ENCODE results near the gene YTHDF1.

The YTHDF1 gene

GRCh38 chr20:63241272-63241671, 25.3 kb upstream of the YTHDF1 start:
- Histone ChIP-seq H3K27ac (ENCODE audit: low read depth, low read length, poor library complexity, severe bottlenecking) (no peak overlapping the region), H3K36me3 (ENCODE audit: insufficient read depth, low read length) (no peaks in the 10 kb centered on the region), H3K4me2 (ENCODE audit: low read length) (no peak overlapping the region), H3K9me2 (ENCODE audit: low read depth, low read length) (no peaks in the 10 kb centered on the region), H3K4me1 (ENCODE audit: insufficient read depth, low read length, severe bottlenecking) (no peaks in the 10 kb centered on the region), H3K27me3 (ENCODE audit: insufficient read depth, low read length) (no peaks in the 10 kb centered on the region; the same call in 1 of the 2 replicates), H2AFZ (ENCODE audit: low read length) (no peak overlapping the region), H3K9me3 (ENCODE audit: low read length) (no peaks in the 10 kb centered on the region), H4K20me1 (ENCODE audit: insufficient read depth, low read length) (no peaks in the 10 kb centered on the region), H3F3A (ENCODE audit: insufficient read depth, low read length) (no peaks in the 10 kb centered on the region), H3K4me3 (ENCODE audit: low read depth, low read length, poor library complexity, severe bottlenecking) (no peak overlapping the region), H3K9ac (ENCODE audit: low read length) (no peak overlapping the region), H3K79me2 (ENCODE audit: insufficient read depth, low read length) (no peaks in the 10 kb centered on the region)
- no peak for TF ChIP-seq CTCF (IDR thresholded peaks at IDR 0.05; ENCODE audit: low read length)
- TF ChIP-seq EZH2 (IDR thresholded peaks at IDR 0.05; ENCODE audit: borderline replicate concordance, low read length), result no peak

- H3K9ac ChIP-seq (ENCODE audit: low read length), result no peak overlapping the region
- no peaks in the 10 kb centered on the region for H3K9me3 ChIP-seq (ENCODE audit: low read length)
- TF ChIP-seq CTCF (IDR thresholded peaks at IDR 0.05; ENCODE audit: low read length) (no peak), EZH2 (IDR thresholded peaks at IDR 0.05; ENCODE audit: borderline replicate concordance, low read length) (no peak)
- no peak overlapping the region for H3K4me2 ChIP-seq (ENCODE audit: low read length)
- H4K20me1 ChIP-seq (ENCODE audit: insufficient read depth, low read length), result no peaks in the 10 kb centered on the region
- no peaks in the 10 kb centered on the region for H3K36me3 ChIP-seq (ENCODE audit: insufficient read depth, low read length)
- no peaks in the 10 kb centered on the region; the same call in 1 of the 2 replicates for H3K27me3 ChIP-seq (ENCODE audit: insufficient read depth, low read length)
- H3K79me2 ChIP-seq (ENCODE audit: insufficient read depth, low read length), result no peaks in the 10 kb centered on the region
- H3K9me2 ChIP-seq (ENCODE audit: low read depth, low read length), result no peaks in the 10 kb centered on the region
- H3K27ac ChIP-seq (ENCODE audit: low read depth, low read length, poor library complexity, severe bottlenecking), result no peak overlapping the region
- no peaks in the 10 kb centered on the region for H3K4me1 ChIP-seq (ENCODE audit: insufficient read depth, low read length, severe bottlenecking)
- H2AFZ ChIP-seq (ENCODE audit: low read length), result no peak overlapping the region
- no peak overlapping the region for H3K4me3 ChIP-seq (ENCODE audit: low read depth, low read length, poor library complexity, severe bottlenecking)
- H3F3A ChIP-seq (ENCODE audit: insufficient read depth, low read length), result no peaks in the 10 kb centered on the region
Measured at GRCh38 chr20:63240004-63240403, 24.1 kb upstream of the YTHDF1 start.

DNA sequence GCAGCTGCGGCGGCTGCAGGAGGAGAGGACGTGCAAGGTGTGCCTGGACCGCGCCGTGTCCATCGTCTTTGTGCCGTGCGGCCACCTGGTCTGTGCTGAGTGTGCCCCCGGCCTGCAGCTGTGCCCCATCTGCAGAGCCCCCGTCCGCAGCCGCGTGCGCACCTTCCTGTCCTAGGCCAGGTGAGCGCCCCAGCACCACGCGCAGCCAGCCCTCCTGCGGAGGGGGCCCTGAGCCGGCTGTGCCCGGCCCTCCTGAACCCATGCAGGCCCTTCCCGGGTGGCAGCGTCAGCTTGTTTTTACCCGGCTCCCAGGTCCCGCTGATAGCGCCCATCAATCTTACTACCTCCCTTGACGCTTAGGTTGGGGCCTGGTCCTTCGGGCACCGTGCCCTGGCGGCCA, 23.5 kb upstream of the YTHDF1 start:
- no peaks in the 10 kb centered on the region for H3K9me3 ChIP-seq (ENCODE audit: low read length)
- H3K9me2 ChIP-seq (ENCODE audit: low read depth, low read length), result no peaks in the 10 kb centered on the region
- no peaks in the 10 kb centered on the region for H3K79me2 ChIP-seq (ENCODE audit: insufficient read depth, low read length)
- no peak overlapping the region for H2AFZ ChIP-seq (ENCODE audit: low read length)
- no peak overlapping the region for H3K4me3 ChIP-seq (ENCODE audit: low read depth, low read length, poor library complexity, severe bottlenecking)
- no peaks in the 10 kb centered on the region for H3K4me1 ChIP-seq (ENCODE audit: insufficient read depth, low read length, severe bottlenecking)
- no peaks in the 10 kb centered on the region for H3K36me3 ChIP-seq (ENCODE audit: insufficient read depth, low read length)
- H3F3A ChIP-seq (ENCODE audit: insufficient read depth, low read length), result no peaks in the 10 kb centered on the region
- no peak overlapping the region for H3K9ac ChIP-seq (ENCODE audit: low read length)
- no peaks in the 10 kb centered on the region for H4K20me1 ChIP-seq (ENCODE audit: insufficient read depth, low read length)
- H3K27me3 ChIP-seq (ENCODE audit: insufficient read depth, low read length), result no peaks in the 10 kb centered on the region; the same call in 1 of the 2 replicates
- H3K4me2 ChIP-seq (ENCODE audit: low read length), result no peak overlapping the region
- no peak for TF ChIP-seq CTCF (IDR thresholded peaks at IDR 0.05; ENCODE audit: low read length)
- TF ChIP-seq EZH2 (IDR thresholded peaks at IDR 0.05; ENCODE audit: borderline replicate concordance, low read length), result no peak
- no peak overlapping the region for H3K27ac ChIP-seq (ENCODE audit: low read depth, low read length, poor library complexity, severe bottlenecking)
